ENCODE results near the gene PLXNA4. TPM values are rescaled to one million over a fixed set of nuclear protein-coding genes. Genes with fewer than 3 reads are reported as not detected.

PLXNA4 gene
- total and polyA plus RNA-seq, 7 experiments from 2014 or later, result 0.05 to 31.6 (median 1.1) TPM

DNA sequence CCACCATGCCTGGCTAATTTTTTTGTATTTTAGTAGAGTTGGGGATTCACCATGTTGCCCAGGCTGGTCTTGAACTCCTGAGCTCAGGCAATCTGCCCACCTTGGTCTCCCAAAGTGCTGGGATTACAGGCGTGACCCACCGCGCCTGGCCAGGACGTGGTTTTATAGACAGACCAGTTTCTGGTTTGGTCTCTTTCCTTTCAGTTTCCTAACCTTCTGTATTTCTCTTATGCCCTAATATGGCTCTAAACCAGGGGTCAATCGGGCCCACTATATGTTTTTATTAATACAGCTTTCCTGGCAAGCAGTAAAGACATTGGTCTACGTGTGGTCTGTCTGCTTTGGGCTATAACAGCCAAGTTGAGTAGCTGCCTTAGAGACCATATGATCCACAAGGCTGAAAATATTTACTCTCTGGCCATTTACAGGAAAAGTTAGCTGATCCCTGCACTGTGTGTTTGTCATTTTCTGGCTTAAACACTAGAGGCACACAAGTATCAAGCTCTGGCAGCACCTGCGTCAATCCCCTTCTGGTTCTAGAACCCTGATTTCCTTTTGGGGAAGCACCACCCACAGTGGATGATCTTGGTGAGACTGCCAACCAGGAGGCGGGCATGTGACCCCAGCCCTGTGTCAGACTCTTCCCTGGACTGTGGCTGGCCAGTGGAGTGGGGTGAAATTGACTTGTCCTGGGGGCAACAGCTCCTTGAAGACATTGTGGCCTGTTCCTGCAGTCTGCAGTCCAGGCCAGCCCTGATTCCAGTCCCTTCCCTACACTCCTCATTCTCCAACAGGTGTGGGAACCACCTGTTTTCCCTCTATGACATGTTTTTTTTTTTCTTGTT is 497.2 kb downstream of the PLXNA4 start:
- no peak overlapping the region for H3K27ac ChIP-seq (ENCODE audit: low read depth, low read length)
- Mint-ChIP-seq H3K27me3 (peaks cover 17 to 58% (median 38%) of the 10 kb centered on the region in 5 donors), H3K4me1 (no peaks in the 10 kb centered on the region), H3K9me3 (peaks cover 0 to 5% (median 0%) of the 10 kb centered on the region in 11 donors), H3K27ac (no peak overlapping the region), H3K36me3 (no peaks in the 10 kb centered on the region), H3K4me3 (no peak overlapping the region)
- no peaks in the 10 kb centered on the region for H3K36me3 ChIP-seq (ENCODE audit: control insufficient read depth in 2 of 3, insufficient read depth in 3 of 3, low read length in 3 of 3)
- H3K4me1 ChIP-seq (ENCODE audit: control insufficient read depth in 2 of 2, insufficient read depth in 2 of 2, low read length in 2 of 2), result no peaks in the 10 kb centered on the region
- POLR2A ChIA-PET, result no interaction called here
- H3K4me3 ChIP-seq (ENCODE audit: low read length), result no peak overlapping the region
- intact Hi-C loops (cut with micrococcal nuclease), result no loop called here
- CTCF ChIA-PET, result no interaction called here
- no peaks in the 10 kb centered on the region for H3K27me3 ChIP-seq (ENCODE audit: control insufficient read depth in 2 of 2, insufficient read depth in 2 of 2, low read length in 2 of 2)
- no peak for DNase-seq
- no peak for ATAC-seq
- H3K9me3 ChIP-seq (ENCODE audit: control insufficient read depth in 2 of 3, low read length in 3 of 3), result no peaks in the 10 kb centered on the region

GRCh38 chr7:132077971-132078685 is 498.1 kb downstream of the PLXNA4 start:
- no peaks in the 10 kb centered on the region for H3K36me3 Mint-ChIP-seq

DNA sequence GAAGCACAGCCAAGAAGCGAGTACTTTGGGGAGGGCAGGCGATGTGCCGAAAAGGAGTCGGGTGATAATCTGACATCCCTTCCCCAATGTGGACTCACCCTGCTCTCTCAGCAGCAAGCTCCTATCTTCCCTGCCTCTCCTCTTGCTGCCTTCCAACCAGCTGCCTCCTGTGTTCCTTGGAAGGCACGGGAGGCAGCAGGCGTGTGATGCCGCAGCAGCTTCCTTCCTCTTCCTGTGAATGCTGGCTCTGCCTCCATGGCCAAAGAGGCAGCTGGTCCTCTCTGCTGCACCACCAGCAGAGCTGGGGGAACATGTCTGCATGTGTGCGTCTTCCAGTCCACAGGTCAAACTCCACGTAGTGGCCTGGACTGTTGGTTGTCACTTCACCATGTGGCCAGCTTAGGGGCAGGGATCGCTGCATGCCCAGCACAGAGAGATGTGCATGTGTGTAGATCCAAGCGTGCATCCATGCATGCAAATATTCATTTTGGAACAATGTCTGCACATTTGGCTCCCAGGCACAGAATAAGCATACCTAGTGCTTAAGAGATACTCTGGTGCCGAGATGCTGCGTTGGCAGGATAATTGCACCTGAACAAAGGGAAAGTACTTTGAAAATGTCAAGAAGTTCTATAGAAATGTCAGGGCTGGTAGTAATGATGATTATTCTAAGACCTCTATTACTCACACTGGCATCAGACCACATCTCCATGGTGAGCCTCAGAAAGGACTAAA is 499.8 kb downstream of the PLXNA4 start:
- H3K9me3 Mint-ChIP-seq, result peaks cover 0 to 5% (median 0%) of the 10 kb centered on the region in 11 donors
- DNase-seq (no peak), ATAC-seq (no peak)
- intact Hi-C loops (cut with micrococcal nuclease), result no loop called here
- Histone ChIP-seq H3K27me3 (ENCODE audit: control insufficient read depth in 2 of 2, insufficient read depth in 2 of 2, low read length in 2 of 2) (no peaks in the 10 kb centered on the region), H3K4me1 (ENCODE audit: control insufficient read depth in 2 of 2, insufficient read depth in 2 of 2, low read length in 2 of 2) (no peaks in the 10 kb centered on the region), H3K4me3 (ENCODE audit: low read length) (no peak overlapping the region), H3K9me3 (ENCODE audit: control insufficient read depth in 2 of 3, low read length in 3 of 3) (no peaks in the 10 kb centered on the region), H3K27ac (ENCODE audit: low read depth, low read length) (no peak overlapping the region), H3K36me3 (ENCODE audit: control insufficient read depth in 2 of 3, insufficient read depth in 3 of 3, low read length in 3 of 3) (no peaks in the 10 kb centered on the region)
- peaks cover 10 to 42% (median 31%) of the 10 kb centered on the region in 5 donors for H3K27me3 Mint-ChIP-seq
- no peaks in the 10 kb centered on the region for H3K36me3 Mint-ChIP-seq
- no peak overlapping the region for H3K27ac Mint-ChIP-seq
- ChIA-PET POLR2A (no interaction called here), CTCF (no interaction called here)
- no peak overlapping the region for H3K4me3 Mint-ChIP-seq
- H3K4me1 Mint-ChIP-seq, result no peaks in the 10 kb centered on the region

More at GRCh38 chr7:132077971-132078685, 498.1 kb downstream of the PLXNA4 start:
- POLR2A ChIA-PET, result no interaction called here
- H3K27ac ChIP-seq (ENCODE audit: low read depth, low read length), result no peak overlapping the region
- no peaks in the 10 kb centered on the region for H3K27me3 ChIP-seq (ENCODE audit: control insufficient read depth in 2 of 2, insufficient read depth in 2 of 2, low read length in 2 of 2)
- ATAC-seq (no peak), DNase-seq (no peak)
- CTCF ChIA-PET, result no interaction called here
- no peaks in the 10 kb centered on the region for H3K36me3 ChIP-seq (ENCODE audit: control insufficient read depth in 2 of 3, insufficient read depth in 3 of 3, low read length in 3 of 3)
- intact Hi-C loops (cut with micrococcal nuclease), result no loop called here
- no peaks in the 10 kb centered on the region for H3K4me1 ChIP-seq (ENCODE audit: control insufficient read depth in 2 of 2, insufficient read depth in 2 of 2, low read length in 2 of 2)
- Mint-ChIP-seq H3K4me3 (no peak overlapping the region), H3K27ac (no peak overlapping the region), H3K4me1 (no peaks in the 10 kb centered on the region), H3K9me3 (peaks cover 0 to 5% (median 0%) of the 10 kb centered on the region in 11 donors), H3K27me3 (peaks cover 13 to 49% (median 31%) of the 10 kb centered on the region in 5 donors)
- no peak overlapping the region for H3K4me3 ChIP-seq (ENCODE audit: low read length)
- H3K9me3 ChIP-seq (ENCODE audit: control insufficient read depth in 2 of 3, low read length in 3 of 3), result no peaks in the 10 kb centered on the region

GRCh38 chr7:132075515-132075914 is 500.8 kb downstream of the PLXNA4 start:
- H3K36me3 ChIP-seq (ENCODE audit: control insufficient read depth in 2 of 3, insufficient read depth in 3 of 3, low read length in 3 of 3), result no peaks in the 10 kb centered on the region
- H3K27me3 ChIP-seq (ENCODE audit: control insufficient read depth in 2 of 2, insufficient read depth in 2 of 2, low read length in 2 of 2), result no peaks in the 10 kb centered on the region
- no peaks in the 10 kb centered on the region for H3K4me1 Mint-ChIP-seq
- no peaks in the 10 kb centered on the region for H3K36me3 Mint-ChIP-seq
- intact Hi-C loops (cut with micrococcal nuclease), result no loop called here
- peaks cover 0 to 3% (median 0%) of the 10 kb centered on the region in 11 donors for H3K9me3 Mint-ChIP-seq
- peaks cover 10 to 39% (median 24%) of the 10 kb centered on the region in 5 donors for H3K27me3 Mint-ChIP-seq
- no peak overlapping the region for H3K4me3 ChIP-seq (ENCODE audit: low read length)
- ChIA-PET POLR2A (no interaction called here), CTCF (no interaction called here)
- no peaks in the 10 kb centered on the region for H3K9me3 ChIP-seq (ENCODE audit: control insufficient read depth in 2 of 3, low read length in 3 of 3)
- H3K27ac Mint-ChIP-seq, result no peak overlapping the region
- no peak overlapping the region for H3K27ac ChIP-seq (ENCODE audit: low read depth, low read length)
- no peak for DNase-seq
- no peak overlapping the region for H3K4me3 Mint-ChIP-seq
- ATAC-seq, result no peak
- H3K4me1 ChIP-seq (ENCODE audit: control insufficient read depth in 2 of 2, insufficient read depth in 2 of 2, low read length in 2 of 2), result no peaks in the 10 kb centered on the region

GRCh38 chr7:132073920-132074589 is 502.2 kb downstream of the PLXNA4 start:
- H3K9me3 ChIP-seq (ENCODE audit: control insufficient read depth in 2 of 3, low read length in 3 of 3), result no peaks in the 10 kb centered on the region
- no peak overlapping the region for H3K27ac Mint-ChIP-seq
- CTCF ChIA-PET, result no interaction called here

More at GRCh38 chr7:132073920-132074589, 502.2 kb downstream of the PLXNA4 start:
- Histone ChIP-seq H3K27me3 (ENCODE audit: control insufficient read depth in 2 of 2, insufficient read depth in 2 of 2, low read length in 2 of 2) (no peaks in the 10 kb centered on the region), H3K4me1 (ENCODE audit: control insufficient read depth in 2 of 2, insufficient read depth in 2 of 2, low read length in 2 of 2) (no peaks in the 10 kb centered on the region), H3K4me3 (ENCODE audit: low read length) (no peak overlapping the region), H3K36me3 (ENCODE audit: control insufficient read depth in 2 of 3, insufficient read depth in 3 of 3, low read length in 3 of 3) (no peaks in the 10 kb centered on the region), H3K27ac (ENCODE audit: low read depth, low read length) (no peak overlapping the region)
- intact Hi-C loops (cut with micrococcal nuclease), result no loop called here
- Mint-ChIP-seq H3K27me3 (peaks cover 6 to 28% (median 18%) of the 10 kb centered on the region in 5 donors), H3K36me3 (no peaks in the 10 kb centered on the region), H3K4me1 (no peaks in the 10 kb centered on the region), H3K9me3 (peaks cover 0 to 2% (median 0%) of the 10 kb centered on the region in 11 donors), H3K4me3 (no peak overlapping the region)
- POLR2A ChIA-PET, result no interaction called here
- DNase-seq (no peak), ATAC-seq (no peak)

All from naive thymus-derived CD4-positive, alpha-beta T cell (primary cell).